Chondrocyte (in vitro differentiated cells): ENCODE results near the gene LILRA1. TPM values are rescaled to one million over a fixed set of nuclear protein-coding genes. Genes with fewer than 3 reads are reported as not detected.
"Not testable (repeated sequence)": the region's sequence is repeated elsewhere in the genome, so short reads cannot be mapped to it uniquely, and the experiment has no call there.

Experiments used
- DNase-seq: peaks from one replicate; pipeline ENCODE4 v3.0.0; 2021; ENCODE audit warnings: mixed read lengths, low spot score
- H3K27ac Mint-ChIP-seq: one replicate; pipeline ENCODE4 v1.8.0; 2021; ENCODE audit warnings: mild to moderate bottlenecking, moderate library complexity, mixed read lengths; ENCODE audit not compliant: unreplicated experiment
- H3K27me3 Mint-ChIP-seq: 2 replicates; pipeline ENCODE4 v1.8.0; 2021; ENCODE audit warnings: low read depth, mixed read lengths
- H3K36me3 Mint-ChIP-seq: 2 replicates; pipeline ENCODE4 v1.8.0; 2021; ENCODE audit warnings: low read depth, mixed read lengths
- H3K4me1 Mint-ChIP-seq: 2 replicates; pipeline ENCODE4 v1.8.0; 2021; ENCODE audit warnings: low read depth, mild to moderate bottlenecking, mixed read lengths
- H3K4me3 Mint-ChIP-seq: one replicate; pipeline ENCODE4 v1.8.0; 2021; ENCODE audit warnings: mild to moderate bottlenecking, moderate library complexity, mixed read lengths; ENCODE audit not compliant: unreplicated experiment
- H3K9me3 Mint-ChIP-seq: 2 replicates; pipeline ENCODE4 v1.8.0; 2021; ENCODE audit warnings: low read depth, mixed read lengths
- total RNA-seq: library from RNA; stranded (reverse); gene quantifications from 3 replicates; pipeline ENCODE4 v1.2.1, GENCODE V29; 2021
- TF ChIP-seq, protein P1 (sequence below): fragments of 200-600 bp; sonication (generic); IDR thresholded peaks from 2 replicates; pipeline ENCODE4 v1.5.0; 2021; ENCODE audit warnings: antibody characterized with exemption, mild to moderate bottlenecking, moderate library complexity

LILRA1 gene
- total RNA-seq, 1 donor from 2014 or later = not detected

GRCh38 chr19:54630782-54631181, 37.4 kb downstream of the LILRA1 start:
- Mint-ChIP-seq H3K4me3 (no peak overlapping the region), H3K9me3 (peaks cover 36% of the 10 kb centered on the region), H3K27me3 (no peaks in the 10 kb centered on the region), H3K4me1 (no peaks in the 10 kb centered on the region), H3K27ac (no peak overlapping the region), H3K36me3 (peaks cover 2% of the 10 kb centered on the region)
- TF ChIP-seq, protein P1, sequence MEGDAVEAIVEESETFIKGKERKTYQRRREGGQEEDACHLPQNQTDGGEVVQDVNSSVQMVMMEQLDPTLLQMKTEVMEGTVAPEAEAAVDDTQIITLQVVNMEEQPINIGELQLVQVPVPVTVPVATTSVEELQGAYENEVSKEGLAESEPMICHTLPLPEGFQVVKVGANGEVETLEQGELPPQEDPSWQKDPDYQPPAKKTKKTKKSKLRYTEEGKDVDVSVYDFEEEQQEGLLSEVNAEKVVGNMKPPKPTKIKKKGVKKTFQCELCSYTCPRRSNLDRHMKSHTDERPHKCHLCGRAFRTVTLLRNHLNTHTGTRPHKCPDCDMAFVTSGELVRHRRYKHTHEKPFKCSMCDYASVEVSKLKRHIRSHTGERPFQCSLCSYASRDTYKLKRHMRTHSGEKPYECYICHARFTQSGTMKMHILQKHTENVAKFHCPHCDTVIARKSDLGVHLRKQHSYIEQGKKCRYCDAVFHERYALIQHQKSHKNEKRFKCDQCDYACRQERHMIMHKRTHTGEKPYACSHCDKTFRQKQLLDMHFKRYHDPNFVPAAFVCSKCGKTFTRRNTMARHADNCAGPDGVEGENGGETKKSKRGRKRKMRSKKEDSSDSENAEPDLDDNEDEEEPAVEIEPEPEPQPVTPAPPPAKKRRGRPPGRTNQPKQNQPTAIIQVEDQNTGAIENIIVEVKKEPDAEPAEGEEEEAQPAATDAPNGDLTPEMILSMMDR = no peak
- DNase-seq = no peak

- not testable (repeated sequence) for H3K36me3 Mint-ChIP-seq, H3K27ac Mint-ChIP-seq, H3K4me3 Mint-ChIP-seq, H3K4me1 Mint-ChIP-seq, H3K27me3 Mint-ChIP-seq, DNase-seq
- H3K9me3 Mint-ChIP-seq = peaks cover 29% of the 10 kb centered on the region
Observed at GRCh38 chr19:54631489-54632337, 38.3 kb downstream of the LILRA1 start.

DNA sequence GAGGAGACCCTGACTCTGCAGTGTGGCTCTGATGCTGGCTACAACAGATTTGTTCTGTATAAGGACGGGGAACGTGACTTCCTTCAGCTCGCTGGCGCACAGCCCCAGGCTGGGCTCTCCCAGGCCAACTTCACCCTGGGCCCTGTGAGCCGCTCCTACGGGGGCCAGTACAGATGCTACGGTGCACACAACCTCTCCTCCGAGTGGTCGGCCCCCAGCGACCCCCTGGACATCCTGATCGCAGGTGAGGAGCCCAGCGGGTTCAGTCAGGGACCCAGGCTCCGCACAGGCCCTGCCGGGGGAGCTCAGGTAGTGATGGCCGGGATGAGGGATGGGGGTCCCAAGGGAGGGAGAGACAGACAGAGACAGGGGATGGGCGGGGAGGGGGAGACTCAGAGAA, 39.1 kb downstream of the LILRA1 start:
- H3K36me3 Mint-ChIP-seq, H3K4me1 Mint-ChIP-seq, H3K27me3 Mint-ChIP-seq, H3K4me3 Mint-ChIP-seq, H3K27ac Mint-ChIP-seq, DNase-seq: not testable (repeated sequence)
- H3K9me3 Mint-ChIP-seq = peaks cover 30% of the 10 kb centered on the region

DNA sequence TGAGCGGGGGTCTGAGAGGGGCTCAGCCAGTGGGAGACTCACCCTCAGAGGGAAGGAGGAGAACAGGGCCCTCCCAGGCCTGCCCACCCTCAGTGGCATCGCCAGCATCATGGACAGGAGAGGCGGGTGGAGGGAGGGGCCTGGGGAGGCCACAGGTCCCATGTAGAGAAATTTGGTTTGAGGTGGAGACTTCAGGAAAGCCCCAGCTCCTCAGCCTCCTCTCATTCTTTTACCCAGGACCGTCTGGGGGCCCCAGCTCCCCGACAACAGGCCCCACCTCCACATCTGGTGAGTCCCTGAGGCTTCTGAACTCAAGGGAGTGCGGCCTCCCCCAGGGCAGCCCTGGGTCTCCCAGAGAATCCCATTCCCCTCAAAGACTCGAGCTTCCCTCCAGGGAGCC, 40.0 kb downstream of the LILRA1 start:
- peaks cover 30% of the 10 kb centered on the region for H3K9me3 Mint-ChIP-seq
- H3K27ac Mint-ChIP-seq = no peak overlapping the region
- no peak for DNase-seq
- H3K27me3 Mint-ChIP-seq = no peaks in the 10 kb centered on the region
- no peak overlapping the region for H3K4me3 Mint-ChIP-seq
- no peaks in the 10 kb centered on the region for H3K4me1 Mint-ChIP-seq
- TF ChIP-seq, protein P1 = no peak
- H3K36me3 Mint-ChIP-seq = no peaks in the 10 kb centered on the region

DNA sequence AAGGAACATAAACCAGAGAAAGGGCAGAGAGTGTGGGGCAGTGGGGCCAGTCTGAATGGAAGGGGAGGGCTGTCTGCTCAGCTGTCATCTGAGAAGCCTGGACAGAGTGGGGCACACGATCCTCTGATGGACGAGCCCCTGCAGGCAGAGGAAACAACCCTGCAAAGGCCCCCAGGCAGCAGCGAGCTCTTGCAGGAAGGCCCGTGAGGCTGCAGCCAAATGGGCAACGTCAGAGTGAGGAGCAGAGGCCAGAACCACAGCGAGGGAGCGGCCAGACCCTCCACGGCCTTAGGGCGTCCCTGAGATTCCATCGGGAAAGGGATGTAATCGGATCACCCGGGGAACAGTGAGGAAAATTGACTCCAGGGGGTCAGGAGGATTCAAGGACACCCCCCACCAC, 42.6 kb downstream of the LILRA1 start:
- not testable (repeated sequence) for H3K4me1 Mint-ChIP-seq, H3K4me3 Mint-ChIP-seq, H3K27ac Mint-ChIP-seq, H3K36me3 Mint-ChIP-seq, H3K27me3 Mint-ChIP-seq, DNase-seq
- peaks cover 39% of the 10 kb centered on the region for H3K9me3 Mint-ChIP-seq

- H3K27ac Mint-ChIP-seq = no peak overlapping the region
- H3K27me3 Mint-ChIP-seq = no peaks in the 10 kb centered on the region
- H3K36me3 Mint-ChIP-seq = no peaks in the 10 kb centered on the region
- H3K9me3 Mint-ChIP-seq = peaks cover 35% of the 10 kb centered on the region
- DNase-seq = no peak
- TF ChIP-seq, protein P1 = no peak
- H3K4me1 Mint-ChIP-seq = no peaks in the 10 kb centered on the region
- H3K4me3 Mint-ChIP-seq = no peak overlapping the region
Observed at GRCh38 chr19:54638683-54639082, 45.3 kb downstream of the LILRA1 start.

DNA sequence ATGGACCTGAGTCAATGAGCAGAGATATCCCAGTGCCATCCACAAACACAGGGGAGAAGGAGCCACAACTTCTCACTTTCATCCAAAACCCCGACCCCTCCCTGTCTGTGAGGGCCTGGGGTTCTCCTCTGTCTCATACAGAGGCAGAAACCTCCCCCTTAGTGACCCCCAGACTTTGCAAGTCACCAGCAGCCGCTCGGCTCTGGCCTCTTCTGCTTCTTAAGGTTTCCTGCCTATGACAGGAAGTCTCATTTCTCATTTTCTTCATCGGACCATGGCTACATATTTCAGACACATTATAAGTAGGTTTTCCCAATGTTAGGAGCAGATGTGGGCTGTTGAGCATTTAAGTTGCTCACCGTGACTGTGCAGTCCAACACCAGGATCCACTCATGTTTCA, 49.5 kb downstream of the LILRA1 start:
- DNase-seq, H3K27ac Mint-ChIP-seq, H3K4me1 Mint-ChIP-seq, H3K36me3 Mint-ChIP-seq, H3K27me3 Mint-ChIP-seq, H3K4me3 Mint-ChIP-seq: not testable (repeated sequence)
- peaks cover 30% of the 10 kb centered on the region for H3K9me3 Mint-ChIP-seq

- not testable (repeated sequence) for DNase-seq, H3K27me3 Mint-ChIP-seq, H3K4me3 Mint-ChIP-seq, H3K27ac Mint-ChIP-seq, H3K36me3 Mint-ChIP-seq, H3K4me1 Mint-ChIP-seq
- peaks cover 27% of the 10 kb centered on the region for H3K9me3 Mint-ChIP-seq
Observed at GRCh38 chr19:54643583-54643982, 50.2 kb downstream of the LILRA1 start.
